ENCODE data around the gene KRT76.

The KRT76 gene

GRCh38 chr12:52744493-52745156 is 32.5 kb downstream of the KRT76 start:
- Histone ChIP-seq H3K36me3 (ENCODE audit: control insufficient read depth, insufficient read depth, low read length) (no peaks in the 10 kb centered on the region), H3K27me3 (ENCODE audit: control insufficient read depth, insufficient read depth, low read length) (peaks cover 8% of the 10 kb centered on the region), H3K4me3 (ENCODE audit: low read length) (no peak overlapping the region), H3K9me3 (ENCODE audit: control insufficient read depth, low read length) (no peaks in the 10 kb centered on the region), H3K9ac (ENCODE audit: low read length) (no peak overlapping the region), H3K4me1 (ENCODE audit: control insufficient read depth, insufficient read depth, low read length) (no peaks in the 10 kb centered on the region)

- H3K36me3 ChIP-seq (ENCODE audit: control insufficient read depth, insufficient read depth, low read length) = no peaks in the 10 kb centered on the region
- H3K4me1 ChIP-seq (ENCODE audit: control insufficient read depth, insufficient read depth, low read length) = no peaks in the 10 kb centered on the region
- H3K9me3 ChIP-seq (ENCODE audit: control insufficient read depth, low read length) = no peaks in the 10 kb centered on the region
- no peak overlapping the region for H3K9ac ChIP-seq (ENCODE audit: low read length)
- peaks cover 4% of the 10 kb centered on the region for H3K27me3 ChIP-seq (ENCODE audit: control insufficient read depth, insufficient read depth, low read length)
- H3K4me3 ChIP-seq (ENCODE audit: low read length) = no peak overlapping the region
These were observed 34.2 kb downstream of the KRT76 start for GRCh38 chr12:52742822-52743457.

DNA sequence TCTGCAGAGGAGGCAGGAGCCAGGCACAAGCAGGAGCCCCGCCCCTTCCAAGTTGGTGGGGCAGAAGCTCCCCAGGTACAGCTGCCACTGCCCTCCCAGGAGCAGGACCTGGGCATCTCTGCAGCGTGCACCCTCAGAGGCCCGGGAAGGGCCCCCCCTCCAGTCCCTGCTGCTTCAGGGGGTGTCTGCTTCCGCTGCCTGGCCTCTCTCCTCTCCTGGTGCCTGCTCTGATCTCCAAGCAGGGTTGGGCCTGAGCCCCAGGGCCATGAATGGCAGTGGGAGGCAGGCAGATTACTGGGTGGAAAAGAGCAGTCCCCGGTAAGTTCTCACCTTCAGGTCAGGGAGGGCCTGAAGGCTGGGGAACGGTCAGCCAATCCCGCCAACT is 35.0 kb downstream of the KRT76 start:
- Histone ChIP-seq H3K36me3 (ENCODE audit: control insufficient read depth, insufficient read depth, low read length) (no peaks in the 10 kb centered on the region), H3K9ac (ENCODE audit: low read length) (no peak overlapping the region), H3K4me1 (ENCODE audit: control insufficient read depth, insufficient read depth, low read length) (no peaks in the 10 kb centered on the region), H3K4me3 (ENCODE audit: low read length) (no peak overlapping the region), H3K9me3 (ENCODE audit: control insufficient read depth, low read length) (no peaks in the 10 kb centered on the region), H3K27me3 (ENCODE audit: control insufficient read depth, insufficient read depth, low read length) (peaks cover 4% of the 10 kb centered on the region)

- Histone ChIP-seq H3K4me3 (ENCODE audit: low read length) (no peak overlapping the region), H3K36me3 (ENCODE audit: control insufficient read depth, insufficient read depth, low read length) (no peaks in the 10 kb centered on the region), H3K27me3 (ENCODE audit: control insufficient read depth, insufficient read depth, low read length) (peaks cover 4% of the 10 kb centered on the region), H3K4me1 (ENCODE audit: control insufficient read depth, insufficient read depth, low read length) (no peaks in the 10 kb centered on the region), H3K9me3 (ENCODE audit: control insufficient read depth, low read length) (no peaks in the 10 kb centered on the region), H3K9ac (ENCODE audit: low read length) (no peak overlapping the region)
These were observed 35.6 kb downstream of the KRT76 start for GRCh38 chr12:52741375-52742195.

- H3K4me3 ChIP-seq (ENCODE audit: low read length) = no peak overlapping the region
- no peak overlapping the region for H3K9ac ChIP-seq (ENCODE audit: low read length)
- no peaks in the 10 kb centered on the region for H3K36me3 ChIP-seq (ENCODE audit: control insufficient read depth, insufficient read depth, low read length)
- peaks cover 4% of the 10 kb centered on the region for H3K27me3 ChIP-seq (ENCODE audit: control insufficient read depth, insufficient read depth, low read length)
- no peaks in the 10 kb centered on the region for H3K4me1 ChIP-seq (ENCODE audit: control insufficient read depth, insufficient read depth, low read length)
- no peaks in the 10 kb centered on the region for H3K9me3 ChIP-seq (ENCODE audit: control insufficient read depth, low read length)
These were observed 36.6 kb downstream of the KRT76 start for GRCh38 chr12:52740584-52740983.

- Histone ChIP-seq H3K27me3 (ENCODE audit: control insufficient read depth, insufficient read depth, low read length) (peaks cover 4% of the 10 kb centered on the region), H3K36me3 (ENCODE audit: control insufficient read depth, insufficient read depth, low read length) (no peaks in the 10 kb centered on the region), H3K4me1 (ENCODE audit: control insufficient read depth, insufficient read depth, low read length) (no peaks in the 10 kb centered on the region), H3K9me3 (ENCODE audit: control insufficient read depth, low read length) (no peaks in the 10 kb centered on the region), H3K9ac (ENCODE audit: low read length) (no peak overlapping the region), H3K4me3 (ENCODE audit: low read length) (no peak overlapping the region)
These were observed 37.2 kb downstream of the KRT76 start for GRCh38 chr12:52739963-52740362.

- Histone ChIP-seq H3K27me3 (ENCODE audit: control insufficient read depth, insufficient read depth, low read length) (no peaks in the 10 kb centered on the region), H3K4me3 (ENCODE audit: low read length) (no peak overlapping the region), H3K9me3 (ENCODE audit: control insufficient read depth, low read length) (no peaks in the 10 kb centered on the region), H3K36me3 (ENCODE audit: control insufficient read depth, insufficient read depth, low read length) (no peaks in the 10 kb centered on the region), H3K9ac (ENCODE audit: low read length) (no peak overlapping the region), H3K4me1 (ENCODE audit: control insufficient read depth, insufficient read depth, low read length) (no peaks in the 10 kb centered on the region)
These were observed 41.1 kb downstream of the KRT76 start for GRCh38 chr12:52735816-52736632.

GRCh38 chr12:52735106-52735505 is 42.0 kb downstream of the KRT76 start:
- no peaks in the 10 kb centered on the region for H3K27me3 ChIP-seq (ENCODE audit: control insufficient read depth, insufficient read depth, low read length)

GRCh38 chr12:52730793-52731192 is 46.4 kb downstream of the KRT76 start:
- H3K36me3 ChIP-seq (ENCODE audit: control insufficient read depth, insufficient read depth, low read length) = no peaks in the 10 kb centered on the region
- no peak overlapping the region for H3K4me3 ChIP-seq (ENCODE audit: low read length)
- H3K9me3 ChIP-seq (ENCODE audit: control insufficient read depth, low read length) = no peaks in the 10 kb centered on the region
- no peak overlapping the region for H3K9ac ChIP-seq (ENCODE audit: low read length)
- H3K4me1 ChIP-seq (ENCODE audit: control insufficient read depth, insufficient read depth, low read length) = no peaks in the 10 kb centered on the region
- no peaks in the 10 kb centered on the region for H3K27me3 ChIP-seq (ENCODE audit: control insufficient read depth, insufficient read depth, low read length)

More at GRCh38 chr12:52735106-52735505, 42.0 kb downstream of the KRT76 start:
- Histone ChIP-seq H3K9ac (ENCODE audit: low read length) (no peak overlapping the region), H3K4me3 (ENCODE audit: low read length) (no peak overlapping the region), H3K4me1 (ENCODE audit: control insufficient read depth, insufficient read depth, low read length) (no peaks in the 10 kb centered on the region), H3K36me3 (ENCODE audit: control insufficient read depth, insufficient read depth, low read length) (no peaks in the 10 kb centered on the region), H3K9me3 (ENCODE audit: control insufficient read depth, low read length) (no peaks in the 10 kb centered on the region)

DNA sequence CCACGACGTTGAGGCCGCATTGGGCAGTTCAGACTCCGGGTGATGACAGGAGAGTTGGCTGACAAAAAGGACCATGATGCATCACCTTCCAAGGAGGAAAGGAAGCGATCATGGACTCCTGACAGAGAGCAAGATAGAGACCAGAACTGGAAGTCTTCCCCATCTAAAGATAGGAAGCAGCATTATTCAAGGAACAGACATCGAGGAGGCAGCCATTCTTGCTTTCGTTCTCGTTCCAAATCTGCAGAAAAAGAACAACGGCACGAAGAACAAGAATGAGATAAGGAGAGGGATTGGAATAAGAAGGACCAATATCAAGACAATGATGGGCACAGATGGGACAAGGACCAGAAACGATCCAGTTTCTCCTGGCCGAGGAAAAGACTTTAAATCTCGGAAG is 46.8 kb downstream of the KRT76 start:
- H3K4me3 ChIP-seq (ENCODE audit: low read length) = no peak overlapping the region
- H3K36me3 ChIP-seq (ENCODE audit: control insufficient read depth, insufficient read depth, low read length) = no peaks in the 10 kb centered on the region
- no peaks in the 10 kb centered on the region for H3K4me1 ChIP-seq (ENCODE audit: control insufficient read depth, insufficient read depth, low read length)
- H3K9me3 ChIP-seq (ENCODE audit: control insufficient read depth, low read length) = no peaks in the 10 kb centered on the region
- no peaks in the 10 kb centered on the region for H3K27me3 ChIP-seq (ENCODE audit: control insufficient read depth, insufficient read depth, low read length)
- H3K9ac ChIP-seq (ENCODE audit: low read length) = no peak overlapping the region

GRCh38 chr12:52729147-52729546 is 48.0 kb downstream of the KRT76 start:
- H3K9ac ChIP-seq (ENCODE audit: low read length) = no peak overlapping the region
- H3K27me3 ChIP-seq (ENCODE audit: control insufficient read depth, insufficient read depth, low read length) = no peaks in the 10 kb centered on the region
- H3K4me3 ChIP-seq (ENCODE audit: low read length) = no peak overlapping the region
- H3K9me3 ChIP-seq (ENCODE audit: control insufficient read depth, low read length) = no peaks in the 10 kb centered on the region
- H3K4me1 ChIP-seq (ENCODE audit: control insufficient read depth, insufficient read depth, low read length) = no peaks in the 10 kb centered on the region
- no peaks in the 10 kb centered on the region for H3K36me3 ChIP-seq (ENCODE audit: control insufficient read depth, insufficient read depth, low read length)

All from mucosa of stomach (tissue), 1 donor.